Psoas muscle (tissue), 8 donors: ENCODE data around the gene VAT1L. TPM values are rescaled to one million over a fixed set of nuclear protein-coding genes. Genes with fewer than 3 reads are reported as not detected.

ENCODE experiments used
- ATAC-seq, 4 donors: fragments of 200-7000 bp; cut with Tn5 transposase; one replicate each; pipeline ENCODE4 v1.9.1; 2020; ENCODE audit warnings: moderate library complexity in 3 of 4, mild to moderate bottlenecking in 2 of 4
- DNase-seq, 2 donors: peaks; one replicate each; pipeline ENCODE4 v3.0.0-alpha.2; 2020
- H3K27ac ChIP-seq: fragments of 200-600 bp; one replicate; pipeline ENCODE4 v1.8.0; 2022
- H3K27me3 ChIP-seq, 3 donors: fragments of 200-600 bp in 1 of 3; one replicate each; pipeline versions ENCODE4 v1.6.1 to v1.8.0; 2013 to 2022; ENCODE audit warnings: low read length in 2 of 3, mild to moderate bottlenecking in 2 of 3, moderate library complexity in 1 of 3; ENCODE audit not compliant: insufficient read depth in 3 of 3
- H3K36me3 ChIP-seq, 2 donors: fragments of 200-600 bp in 1 of 2; one replicate each; pipeline versions ENCODE4 v1.6.1 to v1.8.0; 2013 to 2022; ENCODE audit warnings: low read depth in 1 of 2, mild to moderate bottlenecking in 1 of 2, moderate library complexity in 1 of 2; ENCODE audit not compliant: insufficient read depth in 1 of 2
- H3K4me1 ChIP-seq: fragments of 200-600 bp; one replicate; pipeline ENCODE4 v1.8.0; 2022
- H3K4me3 ChIP-seq: fragments of 200-600 bp; one replicate; pipeline ENCODE4 v1.8.0; 2022; ENCODE audit warnings: mild to moderate bottlenecking
- H3K9me3 ChIP-seq: fragments of 200-600 bp; one replicate; pipeline ENCODE4 v1.8.0; 2022
- WGBS, 3 donors: extraction: QIAGEN DNeasy Blood & Tissue Kit; methylation state at CpG; one replicate each; pipeline versions ENCODE4 v1.1.6 to v1.1.7; 2013; 5-methylcytosine and 5-hydroxymethylcytosine counted together
- intact Hi-C, 2 donors: fragments of 100-400 bp; cut with DNase I; formaldehyde crosslinking; loops; one replicate each; pipeline versions ENCODE4 v1.11.0 to v1.14.2; 2022
- polyA plus RNA-seq, 3 donors: library from polyadenylated mRNA; stranded (reverse); fragments of 200-250 nt; gene quantifications; one replicate each; pipeline ENCODE4 v1.2.3, GENCODE V29; 2013
- total RNA-seq, 4 donors: library from RNA; stranded (reverse); fragmentation: NEBNext Ultra II Directional in 2 of 4; extraction: Animal tissue kit (Norgen Biotek cat#: 25700) in 2 of 4; gene quantifications; one replicate each; pipeline versions ENCODE4 v1.2.1 to v1.2.4, GENCODE V29; 2021 to 2023
- TF ChIP-seq, protein P1 (sequence below): fragments of 200-600 bp; IDR thresholded peaks from one replicate; pipeline ENCODE4 v1.8.0; 2022; ENCODE audit warnings: antibody characterized with exemption
- donor health status: healthy with polysubstance abuse.
- donor health status: DM: no; HTN: no; CAD: no; lungs with moderate emphysema.
- donor health status: Bipolar disorder and iron deficiency.
- donor health status: healthy.
- donor health status: DM: yes; HTN: yes; CAD: no.
- donor health status: DM: no; HTN: no; CAD: no.
- donor health status: DM: no; HTN: no; CAD: no.
- donor health status: DM: yes; HTN: yes; CAD: no.

Gene VAT1L
- total and polyA plus RNA-seq, 7 donors, result 0.03 to 0.20 (median 0.09) TPM; not detected in 3

DNA sequence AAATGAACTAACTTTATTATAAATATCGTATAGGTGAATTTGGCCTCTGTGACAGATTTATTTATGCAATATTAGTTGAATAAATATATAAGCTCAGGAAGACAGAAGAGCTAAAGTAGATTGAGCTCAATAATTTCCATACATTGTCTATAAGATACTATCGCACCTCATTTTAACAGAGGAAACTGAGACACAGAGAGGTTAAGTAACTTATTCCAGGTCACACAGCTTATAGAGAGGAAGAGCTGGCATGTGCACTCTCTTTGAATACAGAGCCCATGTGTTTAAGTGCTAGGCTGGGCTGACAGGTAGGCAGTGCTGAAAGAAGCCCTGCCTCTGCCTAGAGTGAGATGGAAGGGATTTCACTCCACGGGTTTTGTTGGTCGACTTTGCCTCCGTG lies 48.4 kb downstream of the VAT1L start:
- DNase-seq, result no peak
- no peaks in the 10 kb centered on the region for H3K36me3 ChIP-seq
- H3K9me3 ChIP-seq, result no peaks in the 10 kb centered on the region
- intact Hi-C loops, result no loop called here
- no peaks in the 10 kb centered on the region for H3K4me1 ChIP-seq
- no peak overlapping the region for H3K27ac ChIP-seq
- ATAC-seq, result no peak
- H3K4me3 ChIP-seq, result no peak overlapping the region
- 78 to 87% (median 84%) methylated on average over 5 of the region's 5 CpGs for WGBS, 3 donors
- TF ChIP-seq, protein P1, sequence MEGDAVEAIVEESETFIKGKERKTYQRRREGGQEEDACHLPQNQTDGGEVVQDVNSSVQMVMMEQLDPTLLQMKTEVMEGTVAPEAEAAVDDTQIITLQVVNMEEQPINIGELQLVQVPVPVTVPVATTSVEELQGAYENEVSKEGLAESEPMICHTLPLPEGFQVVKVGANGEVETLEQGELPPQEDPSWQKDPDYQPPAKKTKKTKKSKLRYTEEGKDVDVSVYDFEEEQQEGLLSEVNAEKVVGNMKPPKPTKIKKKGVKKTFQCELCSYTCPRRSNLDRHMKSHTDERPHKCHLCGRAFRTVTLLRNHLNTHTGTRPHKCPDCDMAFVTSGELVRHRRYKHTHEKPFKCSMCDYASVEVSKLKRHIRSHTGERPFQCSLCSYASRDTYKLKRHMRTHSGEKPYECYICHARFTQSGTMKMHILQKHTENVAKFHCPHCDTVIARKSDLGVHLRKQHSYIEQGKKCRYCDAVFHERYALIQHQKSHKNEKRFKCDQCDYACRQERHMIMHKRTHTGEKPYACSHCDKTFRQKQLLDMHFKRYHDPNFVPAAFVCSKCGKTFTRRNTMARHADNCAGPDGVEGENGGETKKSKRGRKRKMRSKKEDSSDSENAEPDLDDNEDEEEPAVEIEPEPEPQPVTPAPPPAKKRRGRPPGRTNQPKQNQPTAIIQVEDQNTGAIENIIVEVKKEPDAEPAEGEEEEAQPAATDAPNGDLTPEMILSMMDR, result no peak
- peaks cover 0 to 2% (median 0%) of the 10 kb centered on the region in 3 donors for H3K27me3 ChIP-seq

DNA sequence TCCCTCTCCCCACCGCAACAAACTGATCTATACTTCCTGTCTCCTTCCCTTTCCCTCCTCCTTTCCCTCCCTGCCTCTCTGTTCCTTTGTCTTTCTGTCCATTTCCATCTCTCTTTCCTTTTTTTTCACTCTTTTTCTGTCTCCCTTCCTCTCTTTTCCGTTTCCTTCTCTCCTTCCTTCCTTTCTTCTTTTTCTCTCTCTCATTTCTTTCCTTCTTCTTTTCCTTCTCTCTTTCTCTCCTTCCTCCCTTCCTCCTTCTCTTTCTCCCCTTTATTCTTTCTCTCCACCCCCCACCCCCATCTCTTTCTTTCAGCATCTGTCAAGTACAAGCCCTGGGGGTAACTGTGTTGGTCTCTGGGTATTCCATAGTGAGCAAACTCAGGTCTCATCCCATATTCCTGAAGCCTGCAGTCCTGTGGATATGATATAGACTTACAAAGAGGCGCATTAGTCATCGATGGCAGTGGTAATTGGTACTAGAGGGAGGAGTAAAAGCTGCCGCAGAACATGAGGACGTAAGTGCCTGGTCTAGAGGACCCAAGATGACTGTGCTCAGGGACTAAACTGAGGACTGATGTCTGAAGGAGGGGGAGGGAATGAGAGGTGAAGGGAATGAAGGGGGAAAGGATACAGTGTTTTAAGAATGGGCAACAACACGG lies 50.4 kb downstream of the VAT1L start:
- H3K36me3 ChIP-seq, result no peaks in the 10 kb centered on the region
- H3K4me3 ChIP-seq, result no peak overlapping the region
- ATAC-seq (no peak), DNase-seq (no peak)
- H3K9me3 ChIP-seq, result no peaks in the 10 kb centered on the region
- intact Hi-C loops, result no loop called here
- peaks cover 0 to 2% (median 0%) of the 10 kb centered on the region in 3 donors for H3K27me3 ChIP-seq
- WGBS, 3 donors, result 73 to 76% (median 76%) methylated on average over 7 of the region's 7 CpGs
- H3K4me1 ChIP-seq, result no peaks in the 10 kb centered on the region
- no peak overlapping the region for H3K27ac ChIP-seq
- TF ChIP-seq, protein P1, result no peak

DNA sequence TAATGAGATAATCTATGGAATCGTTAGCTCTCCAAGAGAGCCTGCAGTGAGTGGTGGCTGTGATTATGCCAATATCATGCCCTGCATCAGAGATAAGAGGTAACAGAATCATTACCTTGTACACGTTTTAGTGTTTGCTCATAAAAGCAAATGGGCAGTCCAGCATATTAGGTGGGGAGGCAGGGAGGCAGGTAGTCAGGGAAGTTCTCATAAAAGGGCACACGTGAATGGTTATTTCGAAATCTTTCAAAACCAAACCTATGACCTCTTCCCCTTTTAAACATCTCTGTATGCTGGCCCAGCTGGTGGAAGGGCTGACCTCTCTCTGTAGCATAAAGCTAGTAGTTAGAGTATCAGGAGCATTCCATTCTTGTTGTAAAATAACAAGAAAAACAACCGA lies 51.7 kb downstream of the VAT1L start:
- intact Hi-C loops, result no loop called here
- TF ChIP-seq, protein P1, result no peak
- Histone ChIP-seq H3K27ac (no peak overlapping the region), H3K9me3 (no peaks in the 10 kb centered on the region), H3K27me3 (no peaks in the 10 kb centered on the region), H3K4me3 (no peak overlapping the region), H3K4me1 (no peaks in the 10 kb centered on the region), H3K36me3 (no peaks in the 10 kb centered on the region)
- DNase-seq, result no peak
- no peak for ATAC-seq
- 60 to 73% (median 67%) methylated on average over 5 of the region's 5 CpGs for WGBS, 3 donors

DNA sequence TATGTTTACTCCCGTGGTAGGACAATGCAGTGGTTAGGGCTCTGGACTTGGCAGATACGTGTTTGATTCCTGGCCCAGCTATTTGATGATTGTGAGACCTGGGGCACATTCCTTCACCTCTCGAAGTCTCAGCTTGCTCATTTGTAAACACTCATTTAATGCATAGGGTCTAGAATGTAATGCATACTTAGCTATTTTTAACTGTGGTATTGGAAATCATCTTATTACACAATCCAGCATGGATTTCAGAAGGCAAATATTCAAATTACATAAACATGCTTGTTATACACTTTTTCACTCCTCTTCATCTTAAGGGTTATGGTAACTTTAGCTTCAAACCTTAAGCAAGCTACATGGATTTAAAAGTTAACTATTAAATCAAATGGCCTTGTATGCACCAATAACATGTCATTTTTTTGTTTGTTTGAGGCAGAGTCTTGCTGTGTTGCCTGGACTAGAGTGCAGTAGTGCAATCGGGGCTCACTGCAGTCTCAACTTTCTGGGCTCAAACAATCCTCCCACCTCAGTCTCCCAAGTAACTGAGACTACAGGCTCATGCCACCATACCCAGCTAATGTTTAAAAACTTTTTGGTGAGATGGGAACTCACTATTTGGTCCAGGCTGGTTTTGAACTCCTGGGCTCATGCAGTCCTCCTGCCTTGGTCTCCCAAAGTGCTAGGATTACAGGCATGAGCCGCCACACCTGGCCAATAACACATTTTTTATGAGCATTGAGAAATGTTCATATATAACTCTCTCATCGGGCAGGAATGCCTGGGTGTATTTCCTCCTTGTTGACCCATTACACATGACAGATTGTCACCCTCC lies 52.5 kb downstream of the VAT1L start:
- TF ChIP-seq, protein P1, result no peak
- intact Hi-C loops, result no loop called here
- no peak for ATAC-seq
- H3K27ac ChIP-seq, result no peak overlapping the region
- no peak for DNase-seq
- no peaks in the 10 kb centered on the region for H3K36me3 ChIP-seq
- H3K9me3 ChIP-seq, result no peaks in the 10 kb centered on the region
- H3K4me3 ChIP-seq, result no peak overlapping the region
- WGBS, 3 donors, result 64 to 70% (median 64%) methylated on average over 6 of the region's 6 CpGs
- H3K4me1 ChIP-seq, result no peaks in the 10 kb centered on the region
- no peaks in the 10 kb centered on the region for H3K27me3 ChIP-seq
